Upper lobe of left lung (tissue), 4 donors: Measurements from ENCODE around the gene ECEL1.

Experiments used
- CTCF ChIP-seq, 6 experiments: fragments of 450-650 bp in 4 of 6; fragments of 200-600 bp in 2 of 6; sonication (generic) in 2 of 6; IDR thresholded peaks; one replicate each; pipeline ENCODE4 v1.5.1; 2016 to 2019; ENCODE audit warnings: antibody characterized with exemption in 6 of 6
- EP300 ChIP-seq, 4 donors: sonication (generic); formaldehyde crosslinking; IDR thresholded peaks; one replicate each; pipeline ENCODE4 v1.5.1; 2017; ENCODE audit warnings: antibody characterized with exemption in 4 of 4, control low read depth in 2 of 4
- POLR2A ChIP-seq, 4 donors: fragments of 450-650 bp; IDR thresholded peaks; one replicate each; pipeline ENCODE4 v1.5.1; 2016 to 2017; ENCODE audit warnings: antibody characterized with exemption in 4 of 4, mild to moderate bottlenecking in 2 of 4
- POLR2AphosphoS5 ChIP-seq, 2 donors: sonication (generic); formaldehyde crosslinking; IDR thresholded peaks; one replicate each; pipeline ENCODE4 v1.5.1; 2017; ENCODE audit warnings: antibody characterized with exemption in 2 of 2

- TF ChIP-seq EP300 (IDR thresholded peaks at IDR 0.05) = no peak
- no peak for TF ChIP-seq CTCF (IDR thresholded peaks at IDR 0.05)
- no peak for TF ChIP-seq POLR2AphosphoS5 (IDR thresholded peaks at IDR 0.05)
- no peak for TF ChIP-seq POLR2A (IDR thresholded peaks at IDR 0.05)
Measured at GRCh38 chr2:232495292-232495691, 7.7 kb upstream of the ECEL1 start.
